PFSK-1 (cell line): ENCODE measurements around the gene FAM83C.

Source experiments
- FOXP2 ChIP-seq: optimal IDR thresholded peaks from 2 replicates; pipeline ENCODE3; 2011; ENCODE audit warnings: borderline replicate concordance, control low read depth, inconsistent platforms; ENCODE audit not compliant: insufficient read depth; ENCODE audit errors: extremely low read length, extremely low read depth
- POLR2AphosphoS5 ChIP-seq: IDR thresholded peaks from 2 replicates; pipeline ENCODE4 v1.6.1; 2012; ENCODE audit warnings: low read depth, mild to moderate bottlenecking, control low read depth, low read length, moderate library complexity
- SIN3A ChIP-seq: IDR thresholded peaks from 2 replicates; pipeline ENCODE4 v1.6.1; 2012; ENCODE audit warnings: mild to moderate bottlenecking, low read length, moderate library complexity, borderline replicate concordance; ENCODE audit not compliant: insufficient read depth
- TAF1 ChIP-seq: IDR thresholded peaks from 2 replicates; pipeline ENCODE4 v1.6.1; 2012; ENCODE audit warnings: low read length, control low read depth, borderline replicate concordance; ENCODE audit not compliant: insufficient read depth
- TF ChIP-seq, protein P1 (sequence below), 2 experiments: IDR thresholded peaks; 2 replicates each; pipeline versions ENCODE4 v1.6.1 to v1.8.0; 2011 to 2012; ENCODE audit warnings: low read depth in 2 of 2, low read length in 2 of 2, control low read depth in 1 of 2, inconsistent platforms in 1 of 2, mild to moderate bottlenecking in 1 of 2, moderate library complexity in 1 of 2; ENCODE audit not compliant: insufficient read depth in 1 of 2

Gene FAM83C

DNA sequence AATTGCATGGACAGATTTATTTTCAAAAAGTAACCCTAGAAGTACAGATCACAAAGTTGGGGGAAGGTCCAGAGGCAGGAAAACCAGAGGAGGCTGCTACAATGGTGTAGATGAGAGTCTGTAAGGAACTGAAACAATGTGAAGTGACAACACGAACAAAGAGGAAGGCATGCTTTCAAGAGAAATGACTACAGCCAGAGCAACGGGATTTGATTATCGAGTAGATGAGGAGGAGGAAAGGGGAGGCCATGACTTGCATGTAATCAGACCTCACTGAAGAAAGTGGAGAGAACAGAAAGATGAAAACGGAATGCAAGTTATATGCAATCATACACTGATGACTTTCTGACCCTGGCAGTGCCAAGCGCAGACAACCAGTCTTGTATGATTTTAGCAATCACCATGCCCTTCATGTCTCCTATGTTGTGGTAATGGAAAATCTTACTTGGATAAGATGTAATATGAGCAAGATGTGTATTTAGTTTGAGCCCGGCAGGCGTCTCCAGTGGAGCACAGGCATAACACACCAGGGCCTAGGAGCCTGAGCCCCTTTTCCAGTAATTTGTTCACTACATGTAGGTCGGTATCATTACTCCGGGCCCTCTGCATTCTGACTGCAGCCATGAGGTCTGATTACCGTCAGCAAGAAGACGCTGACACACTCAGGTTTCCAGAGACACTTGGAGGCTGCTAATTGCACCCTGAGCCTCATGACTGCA lies 34.0 kb upstream of the FAM83C start:
- TF ChIP-seq, protein P1, sequence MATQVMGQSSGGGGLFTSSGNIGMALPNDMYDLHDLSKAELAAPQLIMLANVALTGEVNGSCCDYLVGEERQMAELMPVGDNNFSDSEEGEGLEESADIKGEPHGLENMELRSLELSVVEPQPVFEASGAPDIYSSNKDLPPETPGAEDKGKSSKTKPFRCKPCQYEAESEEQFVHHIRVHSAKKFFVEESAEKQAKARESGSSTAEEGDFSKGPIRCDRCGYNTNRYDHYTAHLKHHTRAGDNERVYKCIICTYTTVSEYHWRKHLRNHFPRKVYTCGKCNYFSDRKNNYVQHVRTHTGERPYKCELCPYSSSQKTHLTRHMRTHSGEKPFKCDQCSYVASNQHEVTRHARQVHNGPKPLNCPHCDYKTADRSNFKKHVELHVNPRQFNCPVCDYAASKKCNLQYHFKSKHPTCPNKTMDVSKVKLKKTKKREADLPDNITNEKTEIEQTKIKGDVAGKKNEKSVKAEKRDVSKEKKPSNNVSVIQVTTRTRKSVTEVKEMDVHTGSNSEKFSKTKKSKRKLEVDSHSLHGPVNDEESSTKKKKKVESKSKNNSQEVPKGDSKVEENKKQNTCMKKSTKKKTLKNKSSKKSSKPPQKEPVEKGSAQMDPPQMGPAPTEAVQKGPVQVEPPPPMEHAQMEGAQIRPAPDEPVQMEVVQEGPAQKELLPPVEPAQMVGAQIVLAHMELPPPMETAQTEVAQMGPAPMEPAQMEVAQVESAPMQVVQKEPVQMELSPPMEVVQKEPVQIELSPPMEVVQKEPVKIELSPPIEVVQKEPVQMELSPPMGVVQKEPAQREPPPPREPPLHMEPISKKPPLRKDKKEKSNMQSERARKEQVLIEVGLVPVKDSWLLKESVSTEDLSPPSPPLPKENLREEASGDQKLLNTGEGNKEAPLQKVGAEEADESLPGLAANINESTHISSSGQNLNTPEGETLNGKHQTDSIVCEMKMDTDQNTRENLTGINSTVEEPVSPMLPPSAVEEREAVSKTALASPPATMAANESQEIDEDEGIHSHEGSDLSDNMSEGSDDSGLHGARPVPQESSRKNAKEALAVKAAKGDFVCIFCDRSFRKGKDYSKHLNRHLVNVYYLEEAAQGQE (IDR thresholded peaks at IDR 0.05; ENCODE audit: insufficient read depth in 1 of 2, low read depth in 2 of 2, low read length in 2 of 2) = no peak

DNA sequence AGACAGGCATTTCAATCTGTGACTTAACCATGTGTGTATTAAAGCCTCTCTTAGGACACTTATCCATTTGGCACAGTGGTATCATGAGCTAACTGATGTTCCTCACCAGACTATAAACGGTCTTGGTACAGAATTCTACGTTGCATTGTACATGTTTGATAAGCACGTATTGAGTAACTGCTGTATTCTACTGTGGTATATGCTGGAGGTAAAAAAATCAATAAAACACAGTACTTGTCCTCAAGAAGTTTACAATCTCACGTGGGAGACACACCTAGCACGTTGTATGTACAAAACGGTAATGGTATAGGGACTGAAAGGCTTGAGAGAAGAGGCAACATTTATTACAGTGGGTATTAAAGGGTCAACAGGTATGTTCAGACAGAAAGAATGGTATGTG lies 33.2 kb upstream of the FAM83C start:
- TF ChIP-seq FOXP2 = no peak
- TF ChIP-seq, protein P1 (IDR thresholded peaks at IDR 0.05; ENCODE audit: insufficient read depth in 1 of 2, low read depth in 2 of 2, low read length in 2 of 2) = no peak
- no peak for TF ChIP-seq SIN3A
- no peak for TF ChIP-seq POLR2AphosphoS5
- TF ChIP-seq TAF1 = no peak

DNA sequence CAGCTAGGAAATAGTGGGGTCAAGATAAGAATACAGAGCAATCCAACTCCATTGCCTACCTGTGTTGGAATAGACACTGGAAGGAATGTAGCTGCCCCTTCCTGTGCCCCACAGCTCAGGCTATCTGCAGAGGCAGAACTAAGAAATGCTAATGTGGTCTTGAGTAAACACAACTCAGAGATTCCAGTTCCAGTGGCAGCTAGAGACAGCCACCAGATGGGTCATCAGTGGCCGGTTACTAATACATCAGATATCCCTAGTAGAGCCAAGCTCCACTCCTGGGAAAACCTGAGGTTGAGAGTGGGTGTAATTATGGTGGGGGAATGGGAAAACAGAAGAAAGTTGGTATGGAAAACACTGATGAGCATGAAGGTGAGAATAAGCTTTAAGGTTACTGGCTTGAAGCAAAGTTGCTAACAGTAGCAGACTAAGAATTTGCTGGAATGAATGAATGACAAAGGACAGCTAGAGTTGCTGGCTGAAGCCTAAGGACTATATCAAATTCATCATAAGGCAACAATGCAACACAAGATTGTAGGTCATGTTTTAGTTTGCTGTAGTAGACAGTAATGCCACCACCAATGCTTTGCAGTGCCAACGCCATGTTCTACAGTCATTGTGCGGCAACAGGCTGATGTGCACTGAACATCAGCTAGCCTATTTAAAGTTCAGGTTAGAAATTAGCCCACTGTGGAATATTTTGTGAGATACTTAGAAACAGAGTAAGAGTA lies 28.3 kb upstream of the FAM83C start:
- TF ChIP-seq FOXP2 (no peak), SIN3A (no peak), TAF1 (no peak)
- TF ChIP-seq, protein P1 (IDR thresholded peaks at IDR 0.05; ENCODE audit: insufficient read depth in 1 of 2, low read depth in 2 of 2, low read length in 2 of 2) = no peak

DNA sequence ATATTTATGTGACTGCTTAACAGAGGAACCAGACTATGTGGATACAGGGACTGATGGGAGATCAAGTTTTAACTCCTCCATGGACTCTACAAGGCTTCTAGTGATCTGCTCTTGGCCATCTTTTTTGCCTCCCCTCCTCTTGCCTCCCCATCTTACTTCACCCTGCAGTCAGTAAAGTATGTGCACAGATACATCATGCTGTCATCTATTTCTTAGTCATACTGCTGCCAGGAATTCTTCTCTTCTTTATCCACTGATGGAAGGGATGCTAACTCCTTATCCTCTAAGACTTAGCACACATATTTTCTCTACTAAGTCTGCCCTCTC lies 27.6 kb upstream of the FAM83C start:
- no peak for TF ChIP-seq POLR2AphosphoS5
- TF ChIP-seq, protein P1 (IDR thresholded peaks at IDR 0.05; ENCODE audit: insufficient read depth in 1 of 2, low read depth in 2 of 2, low read length in 2 of 2) = no peak
- no peak for TF ChIP-seq SIN3A
- TF ChIP-seq FOXP2 = no peak
- no peak for TF ChIP-seq TAF1
